ENCODE measurements around the gene NHLRC2.

The NHLRC2 gene

GRCh38 chr10:113865901-113866300 lies 11.4 kb downstream of the NHLRC2 start:
- DNase-seq = no peak

- DNase-seq = no peak
Observed at GRCh38 chr10:113866551-113867394, 12.3 kb downstream of the NHLRC2 start.

GRCh38 chr10:113867904-113868303 lies 13.4 kb downstream of the NHLRC2 start:
- no peak for DNase-seq

GRCh38 chr10:113869789-113870188 lies 15.3 kb downstream of the NHLRC2 start:
- no peak for DNase-seq

- DNase-seq = no peak
Observed at GRCh38 chr10:113872139-113873030, 17.9 kb downstream of the NHLRC2 start.

- DNase-seq = no peak
Observed at GRCh38 chr10:113875212-113875611, 20.8 kb downstream of the NHLRC2 start.

GRCh38 chr10:113876461-113876860 lies 22.0 kb downstream of the NHLRC2 start:
- no peak for DNase-seq

- no peak for DNase-seq
Observed at GRCh38 chr10:113879691-113880090, 25.2 kb downstream of the NHLRC2 start.

GRCh38 chr10:113880236-113880635 lies 25.8 kb downstream of the NHLRC2 start:
- no peak for DNase-seq

GRCh38 chr10:113882240-113882639 lies 27.8 kb downstream of the NHLRC2 start:
- DNase-seq = no peak

GRCh38 chr10:113889911-113890310 lies 35.5 kb downstream of the NHLRC2 start:
- DNase-seq = no peak

- no peak for DNase-seq
Observed at GRCh38 chr10:113890769-113891168, 36.3 kb downstream of the NHLRC2 start.

GRCh38 chr10:113891476-113891875 lies 37.0 kb downstream of the NHLRC2 start:
- no peak for DNase-seq

- DNase-seq = no peak
Observed at GRCh38 chr10:113893570-113893969, 39.1 kb downstream of the NHLRC2 start.

- DNase-seq = no peak
Observed at GRCh38 chr10:113894581-113894980, 40.1 kb downstream of the NHLRC2 start.

- DNase-seq = no peak
Observed at GRCh38 chr10:113895018-113895417, 40.6 kb downstream of the NHLRC2 start.

GRCh38 chr10:113897693-113898618 lies 43.5 kb downstream of the NHLRC2 start:
- no peak for DNase-seq

- no peak for DNase-seq
Observed at GRCh38 chr10:113899952-113900598, 45.6 kb downstream of the NHLRC2 start.

- DNase-seq = no peak
Observed at GRCh38 chr10:113905756-113906155, 51.3 kb downstream of the NHLRC2 start.

GRCh38 chr10:113907166-113907565 lies 52.7 kb downstream of the NHLRC2 start:
- no peak for DNase-seq

GRCh38 chr10:113908236-113908635 lies 53.8 kb downstream of the NHLRC2 start:
- DNase-seq = no peak

- no peak for DNase-seq
Observed at GRCh38 chr10:113911113-113911512, 56.7 kb downstream of the NHLRC2 start.
